H1 (cell line): ENCODE results near the gene ADAM30. TPM values are rescaled to one million over a fixed set of nuclear protein-coding genes. Genes with fewer than 3 reads are reported as not detected.

Source experiments
- FOSL1 ChIP-seq: IDR thresholded peaks from 2 replicates; pipeline ENCODE4 v1.6.1; 2011; ENCODE audit warnings: mild to moderate bottlenecking, low read depth, low read length, moderate library complexity; ENCODE audit not compliant: insufficient read depth
- POU5F1 ChIP-seq: IDR thresholded peaks from 2 replicates; pipeline ENCODE4 v1.6.1; 2011; ENCODE audit warnings: low read depth, mild to moderate bottlenecking, low read length, moderate library complexity
- RBBP5 ChIP-seq: IDR thresholded peaks from 2 replicates; pipeline ENCODE4 v1.7.1; 2012; ENCODE audit warnings: low read depth, mild to moderate bottlenecking, inconsistent platforms, low read length, moderate library complexity, borderline replicate concordance
- polyA plus RNA-seq, 7 experiments: library from polyadenylated mRNA; depleted of rRNA in 3 of 7; stranded (reverse) in 5 of 7; unstranded in 2 of 7; fragments of >200 nt in 5 of 7; fragments of 200-250 nt in 2 of 7; gene quantifications; 1 replicate in 5 of 7; 2 replicates in 1 of 7; 4 replicates in 1 of 7; pipeline versions ENCODE4 v1.2.1 to v1.2.3, GENCODE V29; 2011 to 2013; ENCODE audit warnings: missing spikeins in 2 of 7, mixed read lengths in 2 of 7
- total RNA-seq: library from RNA; stranded (reverse); fragmentation: NEBNext Ultra II Directional; extraction: Animal tissue kit (Norgen Biotek cat#: 25700); gene quantifications from 2 replicates; pipeline ENCODE4 v1.2.1, GENCODE V29; 2021
- TF ChIP-seq, protein P1 (sequence below): fragments of 300-600 bp; sonication (generic); IDR thresholded peaks from 2 replicates; pipeline ENCODE4 v1.7.1; 2012; ENCODE audit warnings: low read length, moderate library complexity, mild to moderate bottlenecking, inconsistent platforms; ENCODE audit not compliant: insufficient replicate concordance

Gene ADAM30
- total and polyA plus RNA-seq, 2 of the 8 experiments (the other 6 are each of a cell fraction or from before 2014, with no cell fraction given), result not detected

DNA sequence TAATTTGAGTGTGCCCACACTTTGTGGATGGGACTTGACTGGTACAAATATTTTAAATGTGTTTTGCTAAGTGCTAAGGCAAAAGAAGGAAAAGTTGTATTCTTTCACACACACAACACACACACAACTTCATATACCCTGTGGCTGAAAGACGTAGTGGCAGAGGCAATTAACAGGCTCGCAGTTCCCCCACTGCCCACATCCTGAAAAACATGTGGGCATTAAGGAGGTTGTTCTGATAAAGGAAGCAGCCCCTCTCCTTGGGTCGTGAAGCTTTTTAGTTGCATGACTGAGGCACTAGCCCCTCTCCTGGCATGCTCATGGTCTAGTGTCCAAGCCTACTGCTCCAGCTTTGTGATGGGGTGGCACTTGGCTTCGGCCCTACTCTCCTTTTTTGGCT lies 14.3 kb upstream of the ADAM30 start (continued):
- TF ChIP-seq, protein P1, sequence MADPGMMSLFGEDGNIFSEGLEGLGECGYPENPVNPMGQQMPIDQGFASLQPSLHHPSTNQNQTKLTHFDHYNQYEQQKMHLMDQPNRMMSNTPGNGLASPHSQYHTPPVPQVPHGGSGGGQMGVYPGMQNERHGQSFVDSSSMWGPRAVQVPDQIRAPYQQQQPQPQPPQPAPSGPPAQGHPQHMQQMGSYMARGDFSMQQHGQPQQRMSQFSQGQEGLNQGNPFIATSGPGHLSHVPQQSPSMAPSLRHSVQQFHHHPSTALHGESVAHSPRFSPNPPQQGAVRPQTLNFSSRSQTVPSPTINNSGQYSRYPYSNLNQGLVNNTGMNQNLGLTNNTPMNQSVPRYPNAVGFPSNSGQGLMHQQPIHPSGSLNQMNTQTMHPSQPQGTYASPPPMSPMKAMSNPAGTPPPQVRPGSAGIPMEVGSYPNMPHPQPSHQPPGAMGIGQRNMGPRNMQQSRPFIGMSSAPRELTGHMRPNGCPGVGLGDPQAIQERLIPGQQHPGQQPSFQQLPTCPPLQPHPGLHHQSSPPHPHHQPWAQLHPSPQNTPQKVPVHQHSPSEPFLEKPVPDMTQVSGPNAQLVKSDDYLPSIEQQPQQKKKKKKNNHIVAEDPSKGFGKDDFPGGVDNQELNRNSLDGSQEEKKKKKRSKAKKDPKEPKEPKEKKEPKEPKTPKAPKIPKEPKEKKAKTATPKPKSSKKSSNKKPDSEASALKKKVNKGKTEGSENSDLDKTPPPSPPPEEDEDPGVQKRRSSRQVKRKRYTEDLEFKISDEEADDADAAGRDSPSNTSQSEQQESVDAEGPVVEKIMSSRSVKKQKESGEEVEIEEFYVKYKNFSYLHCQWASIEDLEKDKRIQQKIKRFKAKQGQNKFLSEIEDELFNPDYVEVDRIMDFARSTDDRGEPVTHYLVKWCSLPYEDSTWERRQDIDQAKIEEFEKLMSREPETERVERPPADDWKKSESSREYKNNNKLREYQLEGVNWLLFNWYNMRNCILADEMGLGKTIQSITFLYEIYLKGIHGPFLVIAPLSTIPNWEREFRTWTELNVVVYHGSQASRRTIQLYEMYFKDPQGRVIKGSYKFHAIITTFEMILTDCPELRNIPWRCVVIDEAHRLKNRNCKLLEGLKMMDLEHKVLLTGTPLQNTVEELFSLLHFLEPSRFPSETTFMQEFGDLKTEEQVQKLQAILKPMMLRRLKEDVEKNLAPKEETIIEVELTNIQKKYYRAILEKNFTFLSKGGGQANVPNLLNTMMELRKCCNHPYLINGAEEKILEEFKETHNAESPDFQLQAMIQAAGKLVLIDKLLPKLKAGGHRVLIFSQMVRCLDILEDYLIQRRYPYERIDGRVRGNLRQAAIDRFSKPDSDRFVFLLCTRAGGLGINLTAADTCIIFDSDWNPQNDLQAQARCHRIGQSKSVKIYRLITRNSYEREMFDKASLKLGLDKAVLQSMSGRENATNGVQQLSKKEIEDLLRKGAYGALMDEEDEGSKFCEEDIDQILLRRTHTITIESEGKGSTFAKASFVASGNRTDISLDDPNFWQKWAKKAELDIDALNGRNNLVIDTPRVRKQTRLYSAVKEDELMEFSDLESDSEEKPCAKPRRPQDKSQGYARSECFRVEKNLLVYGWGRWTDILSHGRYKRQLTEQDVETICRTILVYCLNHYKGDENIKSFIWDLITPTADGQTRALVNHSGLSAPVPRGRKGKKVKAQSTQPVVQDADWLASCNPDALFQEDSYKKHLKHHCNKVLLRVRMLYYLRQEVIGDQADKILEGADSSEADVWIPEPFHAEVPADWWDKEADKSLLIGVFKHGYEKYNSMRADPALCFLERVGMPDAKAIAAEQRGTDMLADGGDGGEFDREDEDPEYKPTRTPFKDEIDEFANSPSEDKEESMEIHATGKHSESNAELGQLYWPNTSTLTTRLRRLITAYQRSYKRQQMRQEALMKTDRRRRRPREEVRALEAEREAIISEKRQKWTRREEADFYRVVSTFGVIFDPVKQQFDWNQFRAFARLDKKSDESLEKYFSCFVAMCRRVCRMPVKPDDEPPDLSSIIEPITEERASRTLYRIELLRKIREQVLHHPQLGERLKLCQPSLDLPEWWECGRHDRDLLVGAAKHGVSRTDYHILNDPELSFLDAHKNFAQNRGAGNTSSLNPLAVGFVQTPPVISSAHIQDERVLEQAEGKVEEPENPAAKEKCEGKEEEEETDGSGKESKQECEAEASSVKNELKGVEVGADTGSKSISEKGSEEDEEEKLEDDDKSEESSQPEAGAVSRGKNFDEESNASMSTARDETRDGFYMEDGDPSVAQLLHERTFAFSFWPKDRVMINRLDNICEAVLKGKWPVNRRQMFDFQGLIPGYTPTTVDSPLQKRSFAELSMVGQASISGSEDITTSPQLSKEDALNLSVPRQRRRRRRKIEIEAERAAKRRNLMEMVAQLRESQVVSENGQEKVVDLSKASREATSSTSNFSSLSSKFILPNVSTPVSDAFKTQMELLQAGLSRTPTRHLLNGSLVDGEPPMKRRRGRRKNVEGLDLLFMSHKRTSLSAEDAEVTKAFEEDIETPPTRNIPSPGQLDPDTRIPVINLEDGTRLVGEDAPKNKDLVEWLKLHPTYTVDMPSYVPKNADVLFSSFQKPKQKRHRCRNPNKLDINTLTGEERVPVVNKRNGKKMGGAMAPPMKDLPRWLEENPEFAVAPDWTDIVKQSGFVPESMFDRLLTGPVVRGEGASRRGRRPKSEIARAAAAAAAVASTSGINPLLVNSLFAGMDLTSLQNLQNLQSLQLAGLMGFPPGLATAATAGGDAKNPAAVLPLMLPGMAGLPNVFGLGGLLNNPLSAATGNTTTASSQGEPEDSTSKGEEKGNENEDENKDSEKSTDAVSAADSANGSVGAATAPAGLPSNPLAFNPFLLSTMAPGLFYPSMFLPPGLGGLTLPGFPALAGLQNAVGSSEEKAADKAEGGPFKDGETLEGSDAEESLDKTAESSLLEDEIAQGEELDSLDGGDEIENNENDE, result no peak
- no peak for TF ChIP-seq RBBP5
- no peak for TF ChIP-seq POU5F1
- TF ChIP-seq FOSL1, result no peak
- TF ChIP-seq, all 59 proteins: peak for 0
